Mesendoderm (in vitro differentiated cells): Measurements from ENCODE around the gene KANSL1.
A peak's percentile ranks its signal among the peaks of the same experiment; 100 is the strongest.

Experiments
- DNase-seq: peaks from one replicate; pipeline ENCODE4 v3.0.0; 2013
- H2AK5ac ChIP-seq: 2 replicates; pipeline ENCODE4 v1.6.1; 2013; ENCODE audit warnings: low read length, inconsistent platforms
- H2BK120ac ChIP-seq: 2 replicates; pipeline ENCODE4 v1.6.1; 2013; ENCODE audit warnings: low read depth, mild to moderate bottlenecking, low read length, moderate library complexity, mixed read lengths
- H2BK15ac ChIP-seq: replicated peaks from 2 replicates; pipeline ENCODE4 v1.6.1; 2013; ENCODE audit warnings: low read depth, mild to moderate bottlenecking, moderate library complexity
- H2BK5ac ChIP-seq: 2 replicates; pipeline ENCODE4 v1.6.1; 2013; ENCODE audit warnings: low read length, inconsistent platforms
- H3K18ac ChIP-seq: 2 replicates; pipeline ENCODE4 v1.6.1; 2013; ENCODE audit warnings: mild to moderate bottlenecking, low read length, mixed read lengths
- H3K23ac ChIP-seq: one replicate; pipeline ENCODE4 v1.6.1; 2013; ENCODE audit warnings: low read length
- H3K27ac ChIP-seq: 2 replicates; pipeline ENCODE4 v1.5.1; 2013; ENCODE audit warnings: low read depth, mild to moderate bottlenecking, inconsistent platforms, low read length, moderate library complexity
- H3K27me3 ChIP-seq: 2 replicates; pipeline ENCODE4 v1.6.1; 2013; ENCODE audit warnings: low read length, control low read depth, mild to moderate bottlenecking, inconsistent platforms; ENCODE audit not compliant: insufficient read depth, poor library complexity
- H3K36me3 ChIP-seq: 2 replicates; pipeline ENCODE4 v1.6.1; 2013; ENCODE audit warnings: low read length, inconsistent platforms; ENCODE audit not compliant: control insufficient read depth, insufficient read depth
- H3K4ac ChIP-seq: one replicate; pipeline ENCODE4 v1.6.1; 2013; ENCODE audit warnings: low read depth, mild to moderate bottlenecking, low read length, moderate library complexity
- H3K4me1 ChIP-seq: 2 replicates; pipeline ENCODE4 v1.6.1; 2013; ENCODE audit warnings: low read depth, low read length, inconsistent platforms; ENCODE audit not compliant: control insufficient read depth
- H3K4me2 ChIP-seq: 2 replicates; pipeline ENCODE4 v1.6.1; 2013; ENCODE audit warnings: low read length
- H3K4me3 ChIP-seq: 2 replicates; pipeline ENCODE4 v1.5.1; 2013; ENCODE audit warnings: mild to moderate bottlenecking, low read length
- H3K56ac ChIP-seq: one replicate; pipeline ENCODE4 v1.6.1; 2013; ENCODE audit warnings: low read length
- H3K79me1 ChIP-seq: 2 replicates; pipeline ENCODE4 v1.6.1; 2013; ENCODE audit warnings: low read length, inconsistent platforms
- H3K79me2 ChIP-seq: 2 replicates; pipeline ENCODE4 v1.6.1; 2013; ENCODE audit warnings: mild to moderate bottlenecking, low read length; ENCODE audit not compliant: control insufficient read depth, insufficient read depth
- H3K9ac ChIP-seq: 2 replicates; pipeline ENCODE4 v1.6.1; 2013; ENCODE audit warnings: low read length, inconsistent platforms
- H4K5ac ChIP-seq: one replicate; pipeline ENCODE4 v1.6.1; 2013; ENCODE audit warnings: low read length
- H4K8ac ChIP-seq: one replicate; pipeline ENCODE4 v1.6.1; 2013; ENCODE audit warnings: low read depth, mild to moderate bottlenecking, control low read depth, low read length, moderate library complexity
- WGBS: extraction: QIAGEN DNeasy Blood & Tissue Kit; methylation state at CpG from one replicate; pipeline ENCODE4 v1.1.7; 2013; ENCODE audit warnings: low lambda C conversion rate, missing lambda C conversion rate; ENCODE audit not compliant: insufficient coverage; ENCODE audit errors: extremely low coverage; 5-methylcytosine and 5-hydroxymethylcytosine counted together

Gene KANSL1

GRCh38 chr17:46060461-46060860 lies 132.8 kb downstream of the KANSL1 start:
- no peaks in the 10 kb centered on the region for H3K27me3 ChIP-seq
- no peak overlapping the region for H2AK5ac ChIP-seq
- no peak overlapping the region for H3K4ac ChIP-seq
- H4K8ac ChIP-seq: no peak overlapping the region
- H3K4me1 ChIP-seq: no peaks in the 10 kb centered on the region
- no peaks in the 10 kb centered on the region for H3K36me3 ChIP-seq
- no peak overlapping the region for H3K23ac ChIP-seq
- H2BK120ac ChIP-seq: no peak overlapping the region
- no peak overlapping the region for H2BK5ac ChIP-seq
- no peak overlapping the region for H3K4me3 ChIP-seq
- no CpG with 5 or more reads among the region's 2 CpGs for WGBS
- H3K27ac ChIP-seq: no peak overlapping the region
- H2BK15ac ChIP-seq: no peak overlapping the region
- H3K4me2 ChIP-seq: no peak overlapping the region
- H4K5ac ChIP-seq: no peak overlapping the region
- H3K18ac ChIP-seq: no peak overlapping the region
- peaks cover 1% of the 10 kb centered on the region for H3K79me2 ChIP-seq
- H3K9ac ChIP-seq: no peak overlapping the region
- no peak for DNase-seq
- no peak overlapping the region for H3K56ac ChIP-seq
- H3K79me1 ChIP-seq: peaks cover 3% of the 10 kb centered on the region

- no peak for DNase-seq
- no peak overlapping the region for H3K56ac ChIP-seq
- peaks cover 2% of the 10 kb centered on the region for H3K79me2 ChIP-seq
- no peak overlapping the region for H3K4me3 ChIP-seq
- no peak overlapping the region for H2BK5ac ChIP-seq
- H3K27ac ChIP-seq: no peak overlapping the region
- H3K4ac ChIP-seq: no peak overlapping the region
- no peaks in the 10 kb centered on the region for H3K27me3 ChIP-seq
- H3K79me1 ChIP-seq: peaks cover 3% of the 10 kb centered on the region
- H2BK120ac ChIP-seq: no peak overlapping the region
- H2BK15ac ChIP-seq: no peak overlapping the region
- no peaks in the 10 kb centered on the region for H3K4me1 ChIP-seq
- no peak overlapping the region for H3K4me2 ChIP-seq
- H2AK5ac ChIP-seq: no peak overlapping the region
- WGBS: no CpG with 5 or more reads among the region's 6 CpGs
- no peak overlapping the region for H3K9ac ChIP-seq
- no peak overlapping the region for H3K23ac ChIP-seq
- H4K8ac ChIP-seq: no peak overlapping the region
- no peak overlapping the region for H3K18ac ChIP-seq
- no peaks in the 10 kb centered on the region for H3K36me3 ChIP-seq
- no peak overlapping the region for H4K5ac ChIP-seq
These were observed 133.7 kb downstream of the KANSL1 start for GRCh38 chr17:46059486-46059885.

GRCh38 chr17:46057366-46057765 lies 135.9 kb downstream of the KANSL1 start:
- Histone ChIP-seq H2BK120ac (no peak overlapping the region), H4K5ac (no peak overlapping the region), H2BK5ac (no peak overlapping the region), H3K36me3 (no peaks in the 10 kb centered on the region), H3K4me3 (no peak overlapping the region), H3K79me1 (peaks cover 2% of the 10 kb centered on the region), H2AK5ac (no peak overlapping the region), H4K8ac (no peak overlapping the region), H3K4me1 (no peaks in the 10 kb centered on the region), H3K27ac (no peak overlapping the region), H3K79me2 (peaks cover 5% of the 10 kb centered on the region), H3K18ac (no peak overlapping the region), H3K23ac (no peak overlapping the region), H3K9ac (no peak overlapping the region), H3K4me2 (no peak overlapping the region), H2BK15ac (no peak overlapping the region), H3K4ac (no peak overlapping the region), H3K27me3 (no peaks in the 10 kb centered on the region), H3K56ac (no peak overlapping the region)
- DNase-seq: no peak
- WGBS: no CpG with 5 or more reads among the region's 4 CpGs

- Histone ChIP-seq H3K27me3 (no peaks in the 10 kb centered on the region), H2BK15ac (no peak overlapping the region), H3K4me3 (no peak overlapping the region), H3K4me2 (no peak overlapping the region), H3K23ac (no peak overlapping the region), H2BK5ac (no peak overlapping the region), H3K18ac (no peak overlapping the region), H3K56ac (no peak overlapping the region), H3K4ac (no peak overlapping the region), H4K8ac (no peak overlapping the region), H3K9ac (no peak overlapping the region), H3K79me1 (peaks cover 2% of the 10 kb centered on the region), H2AK5ac (no peak overlapping the region), H2BK120ac (no peak overlapping the region), H3K36me3 (no peaks in the 10 kb centered on the region), H4K5ac (no peak overlapping the region), H3K27ac (no peak overlapping the region), H3K79me2 (peaks cover 5% of the 10 kb centered on the region), H3K4me1 (no peaks in the 10 kb centered on the region)
- peak; percentile 58 for DNase-seq
- WGBS: no CpG with 5 or more reads among the region's 4 CpGs
These were observed 136.4 kb downstream of the KANSL1 start for GRCh38 chr17:46056800-46057304.

- Histone ChIP-seq H3K27me3 (no peaks in the 10 kb centered on the region), H3K4me1 (no peaks in the 10 kb centered on the region), H3K23ac (no peak overlapping the region), H2BK120ac (no peak overlapping the region), H3K4ac (no peak overlapping the region), H3K9ac (no peak overlapping the region), H3K4me3 (no peak overlapping the region), H2AK5ac (no peak overlapping the region), H4K8ac (no peak overlapping the region), H4K5ac (no peak overlapping the region), H3K56ac (no peak overlapping the region), H3K79me1 (peaks cover 3% of the 10 kb centered on the region), H3K79me2 (peaks cover 5% of the 10 kb centered on the region), H2BK5ac (no peak overlapping the region), H2BK15ac (no peak overlapping the region), H3K18ac (no peak overlapping the region), H3K4me2 (no peak overlapping the region), H3K36me3 (peaks cover 4% of the 10 kb centered on the region), H3K27ac (no peak overlapping the region)
- no CpG with 5 or more reads among the region's 8 CpGs for WGBS
- DNase-seq: no peak
These were observed 139.2 kb downstream of the KANSL1 start for GRCh38 chr17:46053911-46054534.

GRCh38 chr17:46049656-46050055 lies 143.6 kb downstream of the KANSL1 start:
- H3K27me3 ChIP-seq: no peaks in the 10 kb centered on the region
- H3K23ac ChIP-seq: no peak overlapping the region
- H3K9ac ChIP-seq: no peak overlapping the region
- no peak overlapping the region for H2AK5ac ChIP-seq
- H4K8ac ChIP-seq: no peak overlapping the region
- no peak for DNase-seq
- no peak overlapping the region for H2BK120ac ChIP-seq
- H4K5ac ChIP-seq: no peak overlapping the region
- H3K56ac ChIP-seq: no peak overlapping the region
- no peak overlapping the region for H3K18ac ChIP-seq
- no CpG with 5 or more reads among the region's 5 CpGs for WGBS
- H3K4me1 ChIP-seq: no peaks in the 10 kb centered on the region
- H3K79me2 ChIP-seq: peaks cover 3% of the 10 kb centered on the region
- H2BK15ac ChIP-seq: no peak overlapping the region
- no peak overlapping the region for H3K4ac ChIP-seq
- H3K4me2 ChIP-seq: no peak overlapping the region
- peaks cover 3% of the 10 kb centered on the region for H3K79me1 ChIP-seq
- peaks cover 4% of the 10 kb centered on the region for H3K36me3 ChIP-seq
- no peak overlapping the region for H3K27ac ChIP-seq
- H3K4me3 ChIP-seq: no peak overlapping the region
- no peak overlapping the region for H2BK5ac ChIP-seq
